Omental fat pad (tissue), 4 donors: ENCODE data around the gene MAN1C1. TPM values are rescaled to one million over a fixed set of nuclear protein-coding genes. Genes with fewer than 3 reads are reported as not detected.
A peak's percentile ranks its signal among the peaks of the same experiment; 100 is the strongest.
"Not testable (repeated sequence)": the region's sequence is repeated elsewhere in the genome, so short reads cannot be mapped to it uniquely, and the experiment has no call there.

Source experiments
- ATAC-seq: fragments of 150-250 bp; one replicate; pipeline ENCODE4 v1.9.1; 2016; ENCODE audit warnings: mild to moderate bottlenecking, moderate library complexity; ENCODE audit not compliant: low FRiP score
- DNase-seq: peaks from one replicate; pipeline ENCODE4 v3.0.0-alpha.2; 2019; ENCODE audit warnings: low spot score
- total RNA-seq, 4 donors: library from RNA; depleted of rRNA; stranded (reverse); fragments of >200 nt; gene quantifications; one replicate each; pipeline ENCODE4 v1.1.0, GENCODE V29; 2016
- TF ChIP-seq, protein P1 (sequence below), 3 donors: fragments of 450-650 bp; IDR thresholded peaks; one replicate each; pipeline ENCODE4 v1.5.1; 2016 to 2017; ENCODE audit warnings: antibody characterized with exemption in 3 of 3, mild to moderate bottlenecking in 3 of 3, moderate library complexity in 2 of 3

The MAN1C1 gene
- total RNA-seq, 4 donors from 2014 or later: 21.0 to 47.4 (median 24.4) TPM

DNA sequence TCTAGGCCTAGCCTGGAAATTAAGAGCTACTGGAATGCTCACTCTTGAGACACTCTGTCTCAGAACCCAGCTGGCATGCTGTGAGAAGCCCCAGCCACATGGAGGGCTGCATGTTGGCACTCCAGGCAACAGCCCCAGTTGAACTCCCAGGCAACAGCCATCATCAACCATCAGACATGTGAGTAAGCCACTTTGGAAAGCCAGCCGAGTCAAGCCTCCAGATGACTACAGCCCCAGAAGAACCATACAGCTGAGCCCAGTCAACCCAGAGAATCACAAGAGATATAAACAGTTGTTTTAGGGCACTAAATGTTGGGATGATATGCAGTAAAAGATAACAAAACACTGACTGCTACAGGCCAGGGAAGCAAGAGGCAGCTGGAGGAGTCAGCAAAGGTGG, 17.7 kb upstream of the MAN1C1 start:
- ATAC-seq: no peak
- no peak for DNase-seq
- TF ChIP-seq, protein P1, sequence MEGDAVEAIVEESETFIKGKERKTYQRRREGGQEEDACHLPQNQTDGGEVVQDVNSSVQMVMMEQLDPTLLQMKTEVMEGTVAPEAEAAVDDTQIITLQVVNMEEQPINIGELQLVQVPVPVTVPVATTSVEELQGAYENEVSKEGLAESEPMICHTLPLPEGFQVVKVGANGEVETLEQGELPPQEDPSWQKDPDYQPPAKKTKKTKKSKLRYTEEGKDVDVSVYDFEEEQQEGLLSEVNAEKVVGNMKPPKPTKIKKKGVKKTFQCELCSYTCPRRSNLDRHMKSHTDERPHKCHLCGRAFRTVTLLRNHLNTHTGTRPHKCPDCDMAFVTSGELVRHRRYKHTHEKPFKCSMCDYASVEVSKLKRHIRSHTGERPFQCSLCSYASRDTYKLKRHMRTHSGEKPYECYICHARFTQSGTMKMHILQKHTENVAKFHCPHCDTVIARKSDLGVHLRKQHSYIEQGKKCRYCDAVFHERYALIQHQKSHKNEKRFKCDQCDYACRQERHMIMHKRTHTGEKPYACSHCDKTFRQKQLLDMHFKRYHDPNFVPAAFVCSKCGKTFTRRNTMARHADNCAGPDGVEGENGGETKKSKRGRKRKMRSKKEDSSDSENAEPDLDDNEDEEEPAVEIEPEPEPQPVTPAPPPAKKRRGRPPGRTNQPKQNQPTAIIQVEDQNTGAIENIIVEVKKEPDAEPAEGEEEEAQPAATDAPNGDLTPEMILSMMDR (IDR thresholded peaks at IDR 0.05): no peak

DNA sequence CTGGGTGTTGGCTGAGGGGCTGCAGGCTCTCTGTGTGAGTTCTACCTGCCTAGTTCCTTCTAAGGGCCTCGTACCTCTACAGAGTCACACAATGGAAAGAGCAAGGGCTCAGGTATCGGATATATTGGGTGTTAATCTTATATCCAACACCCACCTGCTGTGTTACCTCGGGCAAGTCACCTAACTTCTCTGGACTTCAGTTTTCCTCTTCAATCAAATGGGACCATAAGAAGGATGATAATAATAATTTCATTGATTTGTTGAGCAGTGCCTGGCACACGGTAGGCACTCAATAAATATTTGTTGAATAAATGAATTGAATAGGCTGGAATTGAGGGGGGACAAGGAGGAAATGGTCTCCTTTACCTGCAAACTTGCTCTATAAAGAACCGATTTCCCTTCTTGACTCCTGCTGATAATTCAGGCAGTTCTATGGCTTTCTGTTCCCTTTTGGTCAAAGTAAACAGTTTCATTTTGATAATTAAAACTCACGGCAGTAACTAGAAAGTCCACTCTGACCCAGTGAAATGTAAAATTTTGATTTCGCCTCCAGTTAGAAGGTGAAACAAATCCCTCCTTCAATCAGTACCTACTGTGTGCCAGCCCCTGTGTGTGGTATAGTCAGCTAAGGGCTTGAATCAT, 16.5 kb upstream of the MAN1C1 start:
- DNase-seq (no peak), ATAC-seq (no peak)
- TF ChIP-seq, protein P1 (IDR thresholded peaks at IDR 0.05): no peak

DNA sequence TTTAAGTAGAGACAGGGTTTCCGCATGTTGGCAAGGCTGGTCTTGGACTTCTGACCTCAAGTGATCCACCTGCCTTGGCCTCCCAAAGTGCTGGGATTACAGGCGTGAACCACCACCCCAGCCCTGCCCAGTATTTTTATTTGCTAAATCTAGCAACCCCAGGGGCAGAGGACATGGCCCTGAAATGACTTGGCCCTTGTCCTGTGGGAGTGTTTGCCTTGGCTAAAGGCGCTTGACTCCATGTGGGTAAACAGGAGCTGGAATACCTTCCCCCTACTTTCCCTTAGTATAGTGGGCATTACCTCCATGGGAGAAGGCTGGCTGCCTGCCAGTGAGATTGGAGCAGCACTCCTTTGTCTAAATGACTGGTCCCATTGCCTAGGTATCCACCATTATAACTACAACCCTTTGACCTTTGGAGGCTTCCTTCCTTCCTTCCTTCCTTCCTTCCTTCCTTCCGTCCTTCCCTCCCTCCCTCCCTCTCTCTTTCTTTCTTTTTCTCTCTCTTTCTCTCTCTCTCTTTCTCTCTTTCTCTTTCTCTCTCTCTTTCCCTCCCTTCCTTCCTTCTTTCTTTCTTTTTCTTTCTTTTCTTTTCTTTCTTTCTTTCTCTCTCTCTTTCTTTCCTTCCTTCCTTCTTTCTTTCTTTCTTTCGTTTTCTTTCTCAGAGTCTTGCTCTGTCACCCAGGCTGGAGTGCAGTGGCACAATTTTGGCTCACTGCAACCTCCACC, 15.5 kb upstream of the MAN1C1 start:
- ATAC-seq: not testable (repeated sequence)

DNA sequence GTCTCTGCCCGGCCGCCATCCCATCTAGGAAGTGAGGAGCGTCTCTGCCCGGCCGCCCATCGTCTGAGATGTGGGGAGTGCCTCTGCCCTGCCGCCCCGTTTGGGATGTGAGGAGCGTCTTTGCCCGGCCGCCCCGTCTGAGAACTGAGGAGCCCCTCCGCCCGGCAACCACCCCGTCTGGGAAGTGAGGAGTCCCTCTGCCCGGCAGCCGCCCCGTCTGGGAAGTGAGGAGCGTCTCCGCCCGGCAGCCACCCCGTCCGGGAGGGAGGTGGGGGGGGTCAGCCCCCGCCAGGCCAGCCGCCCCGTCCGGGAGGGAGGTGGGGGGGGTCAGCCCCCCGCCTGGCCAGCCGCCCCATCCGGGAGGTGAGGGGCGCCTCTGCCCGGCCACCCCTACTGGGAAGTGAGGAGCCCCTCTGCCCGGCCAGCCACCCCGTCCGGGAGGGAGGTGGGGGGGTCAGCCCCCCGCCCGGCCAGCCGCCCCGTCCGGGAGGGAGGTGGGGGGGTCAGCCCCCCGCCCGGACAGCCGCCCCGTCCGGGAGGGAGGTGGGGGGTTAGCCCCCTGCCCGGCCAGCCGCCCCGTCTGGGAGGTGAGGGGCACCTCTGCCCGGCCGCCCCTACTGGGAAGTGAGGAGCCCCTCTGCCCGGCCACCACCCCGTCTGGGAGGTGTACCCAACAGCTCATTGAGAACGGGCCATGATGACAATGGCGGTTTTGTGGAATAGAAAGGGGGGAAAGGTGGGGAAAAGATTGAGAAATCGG, 12.6 kb upstream of the MAN1C1 start:
- DNase-seq, ATAC-seq: not testable (repeated sequence)

More for the DNA sequence above, 15.5 kb upstream of the MAN1C1 start:
- not testable (repeated sequence) for DNase-seq

DNA sequence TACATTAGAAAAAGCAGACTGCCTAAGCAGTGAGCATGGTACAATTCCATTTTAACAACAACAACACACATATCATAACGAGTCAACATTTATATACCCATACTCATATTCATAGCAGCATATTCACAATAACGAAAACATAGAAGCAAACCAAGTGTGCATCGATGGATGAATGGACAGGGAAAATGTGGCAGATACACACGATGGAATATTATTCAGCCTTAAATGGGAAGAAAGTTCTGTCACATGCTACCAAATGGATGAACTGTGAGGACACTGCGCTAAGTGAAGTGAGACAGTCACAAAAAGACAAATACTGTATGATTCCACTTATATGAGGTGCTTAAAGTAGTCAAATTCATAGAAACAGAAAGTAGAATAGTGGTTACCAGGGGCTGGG, 9.5 kb upstream of the MAN1C1 start:
- TF ChIP-seq, protein P1 (IDR thresholded peaks at IDR 0.05): no peak
- ATAC-seq (no peak), DNase-seq (no peak)

DNA sequence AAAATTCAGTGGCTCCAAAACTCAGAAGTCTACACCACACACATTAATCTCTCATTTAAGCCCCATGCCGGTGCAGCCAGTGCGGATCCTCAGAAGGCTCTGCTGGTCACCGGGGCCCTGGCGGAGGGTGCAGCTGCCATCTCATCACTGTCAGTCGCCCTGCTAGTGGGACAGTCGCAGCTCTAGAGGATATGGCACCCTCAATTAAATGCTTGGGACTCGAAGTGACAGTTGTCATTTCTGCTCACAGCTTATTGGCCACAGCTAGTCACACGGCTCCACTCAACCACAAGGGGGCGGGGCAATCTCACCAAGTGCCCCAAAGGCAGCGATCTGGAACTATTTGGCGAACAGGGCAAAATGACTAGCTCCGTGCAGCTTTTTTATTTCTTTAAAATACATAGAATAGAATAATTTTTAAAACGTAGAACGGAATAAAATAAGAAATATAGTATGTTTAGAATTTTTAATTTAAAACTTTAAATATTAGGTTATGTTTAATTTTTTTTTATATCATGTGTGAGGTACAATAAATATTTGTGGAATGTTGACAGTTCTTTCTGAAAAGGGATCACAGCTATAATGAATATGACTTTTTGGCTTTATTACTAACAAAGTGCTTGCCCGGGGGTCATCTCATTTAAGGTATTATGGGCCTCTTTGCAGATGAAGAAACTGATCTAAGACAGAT, 8.0 kb upstream of the MAN1C1 start:
- ATAC-seq (peak; percentile 80), DNase-seq (peak; percentile 87)
- TF ChIP-seq, protein P1 (IDR thresholded peaks at IDR 0.05): peak in 2 of 3 donors; percentile 17 to 77

DNA sequence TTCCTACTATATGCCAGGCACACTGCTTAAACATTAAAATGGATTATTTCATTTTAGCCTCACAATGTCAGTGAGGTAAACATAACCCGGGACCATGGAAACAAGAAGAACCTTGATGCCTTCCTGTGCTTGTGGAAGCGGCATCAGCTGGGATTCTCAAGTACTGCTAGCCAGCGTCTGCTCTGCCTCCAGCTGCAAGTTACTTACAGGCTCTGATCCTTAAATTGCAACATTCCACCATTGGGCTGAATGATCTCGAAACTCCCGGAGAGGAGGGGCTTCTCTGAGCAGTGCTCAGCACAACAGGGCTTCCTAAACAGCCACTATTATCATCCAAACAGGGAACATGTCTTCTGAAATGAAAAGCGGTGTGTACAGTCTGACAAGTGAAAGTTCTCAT, 6.7 kb upstream of the MAN1C1 start:
- TF ChIP-seq, protein P1 (IDR thresholded peaks at IDR 0.05): no peak
- ATAC-seq: no peak

More for the DNA sequence above, 6.7 kb upstream of the MAN1C1 start:
- no peak for DNase-seq
